DND-41 (cell line): ENCODE data around the gene NRP1.

Experiments used
- EZH2 ChIP-seq: IDR thresholded peaks from 3 replicates; pipeline ENCODE4 v1.6.1; 2012; ENCODE audit warnings: borderline replicate concordance, low read depth, mild to moderate bottlenecking, moderate library complexity, low read length, inconsistent platforms; ENCODE audit not compliant: severe bottlenecking
- TF ChIP-seq, protein P1 (sequence below): IDR thresholded peaks from 2 replicates; pipeline ENCODE4 v1.5.1; 2012; ENCODE audit warnings: borderline replicate concordance, low read length, moderate library complexity, mild to moderate bottlenecking; ENCODE audit not compliant: poor library complexity, severe bottlenecking; ENCODE audit errors: extremely low read depth

DNA sequence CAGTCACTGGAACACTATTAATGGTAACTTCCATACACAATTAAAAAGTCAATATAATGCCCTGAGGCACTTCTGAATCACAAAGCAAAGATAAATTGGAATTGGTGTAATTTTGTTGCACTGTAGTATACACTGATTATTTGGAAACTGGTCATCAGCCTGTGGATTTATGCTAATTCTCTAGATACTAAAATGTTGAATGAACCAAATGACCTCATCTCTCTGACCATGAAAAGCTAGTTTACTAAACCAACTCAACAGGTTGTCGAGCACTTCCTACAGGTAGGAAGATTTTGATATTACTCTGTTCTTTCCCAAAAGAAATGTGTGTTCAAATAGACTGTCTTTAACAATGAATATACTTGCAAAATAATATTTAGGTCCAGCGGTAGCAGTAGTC, 5.3 kb downstream of the NRP1 start:
- TF ChIP-seq, protein P1, sequence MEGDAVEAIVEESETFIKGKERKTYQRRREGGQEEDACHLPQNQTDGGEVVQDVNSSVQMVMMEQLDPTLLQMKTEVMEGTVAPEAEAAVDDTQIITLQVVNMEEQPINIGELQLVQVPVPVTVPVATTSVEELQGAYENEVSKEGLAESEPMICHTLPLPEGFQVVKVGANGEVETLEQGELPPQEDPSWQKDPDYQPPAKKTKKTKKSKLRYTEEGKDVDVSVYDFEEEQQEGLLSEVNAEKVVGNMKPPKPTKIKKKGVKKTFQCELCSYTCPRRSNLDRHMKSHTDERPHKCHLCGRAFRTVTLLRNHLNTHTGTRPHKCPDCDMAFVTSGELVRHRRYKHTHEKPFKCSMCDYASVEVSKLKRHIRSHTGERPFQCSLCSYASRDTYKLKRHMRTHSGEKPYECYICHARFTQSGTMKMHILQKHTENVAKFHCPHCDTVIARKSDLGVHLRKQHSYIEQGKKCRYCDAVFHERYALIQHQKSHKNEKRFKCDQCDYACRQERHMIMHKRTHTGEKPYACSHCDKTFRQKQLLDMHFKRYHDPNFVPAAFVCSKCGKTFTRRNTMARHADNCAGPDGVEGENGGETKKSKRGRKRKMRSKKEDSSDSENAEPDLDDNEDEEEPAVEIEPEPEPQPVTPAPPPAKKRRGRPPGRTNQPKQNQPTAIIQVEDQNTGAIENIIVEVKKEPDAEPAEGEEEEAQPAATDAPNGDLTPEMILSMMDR, result no peak
- TF ChIP-seq EZH2, result no peak
